Kidney (tissue), 14 donors: Measurements from ENCODE around the gene LTA4H. TPM values are rescaled to one million over a fixed set of nuclear protein-coding genes. Genes with fewer than 3 reads are reported as not detected.
A peak's percentile ranks its signal among the peaks of the same experiment; 100 is the strongest.

Experiments
- DNase-seq, 5 donors: peaks; one replicate each; pipeline ENCODE4 v3.0.0-alpha.2; 2013 to 2020
- FAIRE-seq: peaks from 2 replicates; lab custom pipeline; 2012; peaks lifted over from hg19 to GRCh38; lab: Jason Lieb, UNC
- H3K27ac ChIP-seq, 2 donors: one replicate each; pipeline ENCODE4 v1.7.0; 2013; ENCODE audit warnings: low read depth in 2 of 2, low read length in 2 of 2, inconsistent platforms in 1 of 2
- H3K27me3 ChIP-seq: one replicate; pipeline ENCODE4 v1.7.1; 2013; ENCODE audit warnings: low read length, inconsistent platforms; ENCODE audit not compliant: control insufficient read depth, insufficient read depth
- H3K36me3 ChIP-seq, 3 donors: one replicate each; pipeline versions ENCODE4 v1.7.0 to v1.7.1; 2013; ENCODE audit warnings: low read length in 3 of 3, control low read depth in 1 of 3, inconsistent platforms in 1 of 3; ENCODE audit not compliant: insufficient read depth in 3 of 3, control insufficient read depth in 2 of 3
- H3K4me1 ChIP-seq, 3 donors: one replicate each; pipeline versions ENCODE4 v1.7.0 to v1.7.1; 2013; ENCODE audit warnings: low read length in 3 of 3, inconsistent platforms in 1 of 3, low read depth in 1 of 3; ENCODE audit not compliant: control insufficient read depth in 2 of 3, insufficient read depth in 2 of 3
- H3K4me3 ChIP-seq, 3 donors: one replicate each; pipeline versions ENCODE4 v1.7.0 to v1.8.1; 2013; ENCODE audit warnings: low read length in 3 of 3, control low read depth in 1 of 3, inconsistent platforms in 1 of 3
- H3K9ac ChIP-seq, 3 donors: one replicate each; pipeline versions ENCODE4 v1.7.0 to v1.7.1; 2013; ENCODE audit warnings: low read length in 3 of 3, control low read depth in 1 of 3, inconsistent platforms in 1 of 3
- H3K9me3 ChIP-seq, 3 donors: one replicate each; pipeline versions ENCODE4 v1.7.0 to v1.7.1; 2013; ENCODE audit warnings: low read length in 3 of 3, control low read depth in 1 of 3, inconsistent platforms in 1 of 3; ENCODE audit not compliant: control insufficient read depth in 2 of 3, insufficient read depth in 1 of 3
- CTCF ChIP-seq: IDR thresholded peaks from 3 replicates; pipeline ENCODE4 v1.5.1; 2012; ENCODE audit warnings: mild to moderate bottlenecking, moderate library complexity, borderline replicate concordance; ENCODE audit not compliant: insufficient read depth; ENCODE audit errors: extremely low read depth
- intact Hi-C: fragments of 100-400 bp; cut with DNase I; formaldehyde crosslinking; loops from one replicate; pipeline ENCODE4 v1.11.1; 2022
- polyA plus RNA-seq: library from polyadenylated mRNA; stranded (reverse); fragments of 350-450 nt; fragmentation: Illumina TruSeq; extraction: RNeasy Lipid Tissue Mini Kit (QIAGEN cat#74804); gene quantifications from one replicate; pipeline ENCODE4 v1.2.3, GENCODE V29; 2014; ENCODE audit warnings: low read depth, low replicate concordance; ENCODE audit not compliant: insufficient read depth
- total RNA-seq: library from RNA; stranded (reverse); fragmentation: NEBNext Ultra II Directional; extraction: Animal tissue kit (Norgen Biotek cat#: 25700); gene quantifications from one replicate; pipeline ENCODE4 v1.2.1, GENCODE V29; 2021
- donor health status: control.
- donor health status: control.
- donor health status: control.
- donor health status: control.
- donor health status: control.
- donor health status: DM: yes; HTN: yes; CAD: no.
- donor health status: Normal renal cell carcinoma (clear cell type).

The LTA4H gene
- total and polyA plus RNA-seq, 2 donors from 2014 or later: 56.5 to 57.4 TPM

GRCh38 chr12:96044943-96045290 is 9.5 kb upstream of the LTA4H start:
- no peaks in the 10 kb centered on the region for H3K27me3 ChIP-seq
- H3K27ac ChIP-seq: no peak overlapping the region
- H3K4me3 ChIP-seq: no peak overlapping the region
- FAIRE-seq (no peak), DNase-seq (no peak)
- no peak for TF ChIP-seq CTCF
- no peaks in the 10 kb centered on the region for H3K9me3 ChIP-seq
- peaks cover 0 to 11% (median 0%) of the 10 kb centered on the region in 3 donors for H3K4me1 ChIP-seq
- no peak overlapping the region for H3K9ac ChIP-seq
- intact Hi-C loops: no loop called here
- H3K36me3 ChIP-seq: no peaks in the 10 kb centered on the region

GRCh38 chr12:96044017-96044942 is 8.9 kb upstream of the LTA4H start:
- Histone ChIP-seq H3K9ac (no peak overlapping the region), H3K4me1 (peaks cover 0 to 11% (median 0%) of the 10 kb centered on the region in 3 donors), H3K4me3 (no peak overlapping the region), H3K36me3 (no peaks in the 10 kb centered on the region), H3K27ac (peak overlapping the region in 1 of 2 donors; percentile 23), H3K27me3 (no peaks in the 10 kb centered on the region), H3K9me3 (no peaks in the 10 kb centered on the region)
- intact Hi-C loops: no loop called here
- no peak for FAIRE-seq
- peak in 1 of 5 donors; percentile 31 for DNase-seq
- TF ChIP-seq CTCF: no peak

GRCh38 chr12:96041181-96041580 is 5.8 kb upstream of the LTA4H start:
- Histone ChIP-seq H3K9me3 (no peaks in the 10 kb centered on the region), H3K27ac (no peak overlapping the region), H3K27me3 (no peaks in the 10 kb centered on the region), H3K36me3 (no peaks in the 10 kb centered on the region), H3K4me3 (no peak overlapping the region), H3K4me1 (no peaks in the 10 kb centered on the region), H3K9ac (no peak overlapping the region)
- FAIRE-seq: no peak
- no peak for TF ChIP-seq CTCF
- intact Hi-C loops: no loop called here
- DNase-seq: no peak
